H9 (cell line): Measurements from ENCODE around the gene B3GALNT2. TPM values are rescaled to one million over a fixed set of nuclear protein-coding genes. Genes with fewer than 3 reads are reported as not detected.

Experiments used
- DNase-seq: peaks from one replicate; pipeline ENCODE4 v3.0.0-alpha.2; 2017
- H2AFZ ChIP-seq: one replicate; pipeline ENCODE4 v1.6.1; 2013; ENCODE audit warnings: mild to moderate bottlenecking, low read length, control low read depth, moderate library complexity
- H2AK5ac ChIP-seq: 2 replicates; pipeline ENCODE4 v1.6.1; 2013; ENCODE audit warnings: low read length, control low read depth, mixed read lengths; ENCODE audit not compliant: insufficient read length
- H2BK120ac ChIP-seq: one replicate; pipeline ENCODE4 v1.6.1; 2013; ENCODE audit warnings: low read depth, mild to moderate bottlenecking, low read length, control low read depth, inconsistent platforms; ENCODE audit not compliant: poor library complexity, severe bottlenecking
- H2BK12ac ChIP-seq: 2 replicates; pipeline ENCODE4 v1.6.1; 2013; ENCODE audit warnings: low read length, control low read depth, mixed read lengths, low read depth; ENCODE audit not compliant: insufficient read length
- H2BK15ac ChIP-seq: 2 replicates; pipeline ENCODE4 v1.6.1; 2013; ENCODE audit warnings: low read depth, low read length, control low read depth
- H2BK20ac ChIP-seq: one replicate; pipeline ENCODE4 v1.6.1; 2013; ENCODE audit warnings: low read depth, mild to moderate bottlenecking, low read length, control low read depth, inconsistent platforms; ENCODE audit not compliant: poor library complexity, severe bottlenecking
- H2BK5ac ChIP-seq: 2 replicates; pipeline ENCODE4 v1.6.1; 2013; ENCODE audit warnings: low read length, control low read depth, mixed read lengths; ENCODE audit not compliant: insufficient read length
- H3K14ac ChIP-seq: 2 replicates; pipeline ENCODE4 v1.6.1; 2013; ENCODE audit warnings: low read length, control low read depth; ENCODE audit not compliant: insufficient read depth
- H3K18ac ChIP-seq: 2 replicates; pipeline ENCODE4 v1.6.1; 2013; ENCODE audit warnings: low read depth, mild to moderate bottlenecking, mixed read lengths, low read length, control low read depth; ENCODE audit not compliant: insufficient read length
- H3K23ac ChIP-seq: 2 replicates; pipeline ENCODE4 v1.6.1; 2013; ENCODE audit warnings: low read length, control low read depth, mixed read lengths, low read depth; ENCODE audit not compliant: insufficient read length
- H3K23me2 ChIP-seq: 2 replicates; pipeline ENCODE4 v1.6.1; 2013; ENCODE audit warnings: low read depth, mild to moderate bottlenecking, mixed read lengths, low read length, control low read depth; ENCODE audit not compliant: insufficient read length, poor library complexity, severe bottlenecking
- H3K27ac ChIP-seq: 2 replicates; pipeline ENCODE4 v1.5.1; 2013; ENCODE audit warnings: low read length, control low read depth, mixed read lengths, low read depth; ENCODE audit not compliant: insufficient read length
- H3K27me3 ChIP-seq: 2 replicates; pipeline ENCODE4 v1.6.1; 2013; ENCODE audit warnings: low read length, control low read depth, inconsistent platforms; ENCODE audit not compliant: insufficient read depth
- H3K4ac ChIP-seq: 2 replicates; pipeline ENCODE4 v1.6.1; 2013; ENCODE audit warnings: low read depth, mild to moderate bottlenecking, control low read depth, inconsistent platforms, low read length, moderate library complexity
- H3K4me1 ChIP-seq: 2 replicates; pipeline ENCODE4 v1.6.1; 2013; ENCODE audit warnings: low read length, control low read depth, inconsistent platforms; ENCODE audit not compliant: insufficient read depth
- H3K4me2 ChIP-seq: 2 replicates; pipeline ENCODE4 v1.6.1; 2013; ENCODE audit warnings: low read length, control low read depth, mixed read lengths; ENCODE audit not compliant: insufficient read length, insufficient read depth
- H3K56ac ChIP-seq: 2 replicates; pipeline ENCODE4 v1.6.1; 2013; ENCODE audit warnings: low read depth, mild to moderate bottlenecking, mixed read lengths, low read length, control low read depth; ENCODE audit not compliant: insufficient read length
- H3K79me1 ChIP-seq: 2 replicates; pipeline ENCODE4 v1.6.1; 2013; ENCODE audit warnings: low read depth, mild to moderate bottlenecking, moderate library complexity, low read length, control low read depth, inconsistent platforms; ENCODE audit not compliant: insufficient read depth, poor library complexity, severe bottlenecking
- H3K79me2 ChIP-seq: 2 replicates; pipeline ENCODE4 v1.6.1; 2013; ENCODE audit warnings: low read length, control low read depth, inconsistent platforms; ENCODE audit not compliant: insufficient read depth
- H3K9ac ChIP-seq: 2 replicates; pipeline ENCODE4 v1.6.1; 2013; ENCODE audit warnings: low read length, control low read depth, mixed read lengths; ENCODE audit not compliant: insufficient read length; ENCODE audit errors: extremely low read depth
- H3K9me3 ChIP-seq: one replicate; pipeline ENCODE4 v1.6.1; 2013; ENCODE audit warnings: low read depth, low read length, inconsistent platforms; ENCODE audit not compliant: control insufficient read depth
- H3T11ph ChIP-seq: one replicate; pipeline ENCODE4 v1.6.1; 2013; ENCODE audit warnings: mild to moderate bottlenecking, low read length, control low read depth, inconsistent platforms
- H4K20me1 ChIP-seq: one replicate; pipeline ENCODE4 v1.6.1; 2013; ENCODE audit not compliant: control insufficient read depth, insufficient read length, insufficient read depth
- H4K5ac ChIP-seq: 2 replicates; pipeline ENCODE4 v1.6.1; 2013; ENCODE audit warnings: low read depth, mild to moderate bottlenecking, mixed read lengths, low read length, control low read depth; ENCODE audit not compliant: insufficient read length
- H4K8ac ChIP-seq: replicated peaks from 2 replicates; pipeline ENCODE4 v1.6.1; 2013; ENCODE audit warnings: low read length, control low read depth, mixed read lengths, low read depth; ENCODE audit not compliant: insufficient read length
- H4K91ac ChIP-seq: 2 replicates; pipeline ENCODE4 v1.6.1; 2013; ENCODE audit warnings: low read depth, mild to moderate bottlenecking, moderate library complexity, mixed read lengths, low read length, control low read depth; ENCODE audit not compliant: insufficient read length
- H3K27ac Mint-ChIP-seq, 3 experiments: 2 replicates in 2 of 3; 3 replicates in 1 of 3; pipeline ENCODE4 v1.8.0; 2020 to 2021; ENCODE audit warnings: mixed read lengths in 3 of 3, mild to moderate bottlenecking in 1 of 3, moderate library complexity in 1 of 3
- H3K27me3 Mint-ChIP-seq: 2 replicates; pipeline ENCODE4 v1.8.0; 2021; ENCODE audit warnings: low read depth, mild to moderate bottlenecking, moderate library complexity, mixed read lengths
- H3K36me3 Mint-ChIP-seq, 3 experiments: 2 replicates in 2 of 3; 3 replicates in 1 of 3; pipeline ENCODE4 v1.8.0; 2020 to 2021; ENCODE audit warnings: low read depth in 3 of 3, mixed read lengths in 3 of 3; ENCODE audit not compliant: insufficient read depth in 1 of 3
- H3K4me1 Mint-ChIP-seq, 2 experiments: 2 replicates each; pipeline ENCODE4 v1.8.0; 2020; ENCODE audit warnings: mixed read lengths in 2 of 2
- H3K4me3 Mint-ChIP-seq, 2 experiments: 2 replicates in 1 of 2; 3 replicates in 1 of 2; pipeline ENCODE4 v1.8.0; 2020 to 2021; ENCODE audit warnings: mild to moderate bottlenecking in 2 of 2, mixed read lengths in 2 of 2, moderate library complexity in 1 of 2
- H3K9me3 Mint-ChIP-seq, 2 experiments: 2 replicates in 1 of 2; 3 replicates in 1 of 2; pipeline ENCODE4 v1.8.0; 2020; ENCODE audit warnings: mild to moderate bottlenecking in 2 of 2, mixed read lengths in 2 of 2, moderate library complexity in 1 of 2
- CTCF ChIP-seq: fragments of 200-600 bp; sonication (generic); conservative IDR thresholded peaks from 3 replicates; pipeline ENCODE4 v1.8.0; 2021; ENCODE audit warnings: antibody characterized with exemption, mild to moderate bottlenecking
- WGBS: extraction: QIAGEN DNeasy Blood & Tissue Kit; methylation state at CpG from one replicate; pipeline ENCODE4 v1.1.7; 2013; ENCODE audit warnings: missing lambda C conversion rate, low lambda C conversion rate, mixed read lengths; ENCODE audit not compliant: insufficient read length; ENCODE audit errors: extremely low coverage; 5-methylcytosine and 5-hydroxymethylcytosine counted together
- total RNA-seq: library from RNA; stranded (reverse); gene quantifications from 2 replicates; pipeline ENCODE4 v1.2.1, GENCODE V29; 2021

The B3GALNT2 gene
- total RNA-seq, 1 experiment from 2014 or later, result 27.8 TPM

- Mint-ChIP-seq H3K27ac (no peak overlapping the region), H3K4me3 (no peak overlapping the region), H3K27me3 (no peaks in the 10 kb centered on the region), H3K4me1 (peaks cover 4 to 5% of the 10 kb centered on the region in 2 experiments; a peak in 1 of 4 replicates), H3K9me3 (no peaks in the 10 kb centered on the region), H3K36me3 (peaks cover 8 to 36% (median 31%) of the 10 kb centered on the region in 3 experiments; a peak in 6 of 7 replicates)
- WGBS, result no CpG with 5 or more reads among the region's 9 CpGs
- Histone ChIP-seq H2BK20ac (no peak overlapping the region), H3K4me1 (no peaks in the 10 kb centered on the region), H3K79me2 (peaks cover 3% of the 10 kb centered on the region; the same call in 1 of the 2 replicates), H3K27ac (no peak overlapping the region), H4K5ac (no peak overlapping the region), H3T11ph (no peak overlapping the region), H2BK120ac (no peak overlapping the region), H2AFZ (no peak overlapping the region), H3K4me2 (no peak overlapping the region), H3K9ac (no peak overlapping the region), H3K4ac (no peak overlapping the region), H3K23ac (no peak overlapping the region), H4K8ac (no peak overlapping the region), H2BK5ac (no peak overlapping the region), H3K14ac (no peak overlapping the region), H3K56ac (no peak overlapping the region), H3K79me1 (no peaks in the 10 kb centered on the region), H4K20me1 (no peaks in the 10 kb centered on the region), H4K91ac (no peak overlapping the region), H3K23me2 (no peaks in the 10 kb centered on the region), H2AK5ac (no peak overlapping the region), H3K9me3 (no peaks in the 10 kb centered on the region), H2BK15ac (no peak overlapping the region), H3K27me3 (no peaks in the 10 kb centered on the region), H3K18ac (no peak overlapping the region), H2BK12ac (no peak overlapping the region)
- no peak for TF ChIP-seq CTCF
- no peak for DNase-seq
These were observed 9.7 kb downstream of the B3GALNT2 start for GRCh38 chr1:235494531-235494930.
